ENCODE measurements around the gene LAMA2. TPM values are rescaled to one million over a fixed set of nuclear protein-coding genes. Genes with fewer than 3 reads are reported as not detected.

The LAMA2 gene
- total RNA-seq, 1 donor from 2014 or later, result 1.8 TPM

DNA sequence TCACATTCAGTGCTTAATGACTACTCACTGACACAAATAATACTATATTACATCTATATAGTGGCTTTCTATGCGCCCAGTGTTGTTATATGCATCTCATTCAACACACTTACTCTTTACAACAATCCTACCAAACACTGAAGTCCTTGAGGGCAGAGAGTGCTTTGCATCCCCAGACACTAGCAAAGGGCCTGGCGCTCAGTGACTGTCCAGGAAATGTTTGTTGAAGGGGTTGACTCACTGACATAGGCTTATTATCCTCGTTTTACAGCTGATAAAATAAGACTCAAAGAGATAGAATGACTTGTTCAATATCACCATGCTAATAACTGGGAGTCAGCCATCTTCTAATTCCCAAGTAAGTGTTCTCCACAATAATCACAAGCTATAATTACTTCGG is 663.8 kb downstream of the LAMA2 start:
- Histone ChIP-seq H3K4me3 (ENCODE audit: insufficient read depth, low read depth, low read length) (no peak overlapping the region), H3K4me1 (ENCODE audit: insufficient read depth, low read length) (no peaks in the 10 kb centered on the region), H3K9me3 (ENCODE audit: insufficient read depth, low read depth, low read length) (no peaks in the 10 kb centered on the region), H4K20me1 (ENCODE audit: insufficient read depth, low read length) (no peaks in the 10 kb centered on the region), H3K27me3 (ENCODE audit: insufficient read depth, low read length) (no peaks in the 10 kb centered on the region), H3K79me2 (ENCODE audit: insufficient read depth, low read length) (no peaks in the 10 kb centered on the region), H3K36me3 (ENCODE audit: insufficient read depth, low read length) (no peaks in the 10 kb centered on the region), H3K9ac (ENCODE audit: low read length) (no peak overlapping the region), H2AFZ (ENCODE audit: low read depth, low read length) (no peak overlapping the region), H3K27ac (ENCODE audit: low read depth, low read length) (no peak overlapping the region), H3K4me2 (ENCODE audit: low read length) (no peak overlapping the region)
- H3K36me3 Mint-ChIP-seq (ENCODE audit: low read depth, unreplicated experiment), result peaks cover 16% of the 10 kb centered on the region
- H3K4me1 Mint-ChIP-seq (ENCODE audit: low read depth, unreplicated experiment), result peaks cover 8% of the 10 kb centered on the region
- H3K27ac Mint-ChIP-seq (ENCODE audit: unreplicated experiment), result no peak overlapping the region
- no peaks in the 10 kb centered on the region for H3K9me3 Mint-ChIP-seq (ENCODE audit: unreplicated experiment)
- TF ChIP-seq CTCF (IDR thresholded peaks at IDR 0.05; ENCODE audit: insufficient read depth, low read depth, low read length), result no peak
- TF ChIP-seq EZH2 (IDR thresholded peaks at IDR 0.05; ENCODE audit: insufficient read depth, low read length), result no peak
- FAIRE-seq (no peak), DNase-seq (ENCODE audit: low read depth) (no peak)
- H3K4me3 Mint-ChIP-seq (ENCODE audit: unreplicated experiment), result no peak overlapping the region
- H3K27me3 Mint-ChIP-seq (ENCODE audit: low read depth, unreplicated experiment), result no peaks in the 10 kb centered on the region

- Mint-ChIP-seq H3K27me3 (ENCODE audit: low read depth, unreplicated experiment) (no peaks in the 10 kb centered on the region), H3K4me3 (ENCODE audit: unreplicated experiment) (no peak overlapping the region), H3K4me1 (ENCODE audit: low read depth, unreplicated experiment) (peaks cover 5% of the 10 kb centered on the region), H3K36me3 (ENCODE audit: low read depth, unreplicated experiment) (peaks cover 8% of the 10 kb centered on the region), H3K9me3 (ENCODE audit: unreplicated experiment) (no peaks in the 10 kb centered on the region), H3K27ac (ENCODE audit: unreplicated experiment) (no peak overlapping the region)
- Histone ChIP-seq H3K9ac (ENCODE audit: low read length) (no peak overlapping the region), H3K4me1 (ENCODE audit: insufficient read depth, low read length) (no peaks in the 10 kb centered on the region), H3K36me3 (ENCODE audit: insufficient read depth, low read length) (no peaks in the 10 kb centered on the region), H3K27me3 (ENCODE audit: insufficient read depth, low read length) (no peaks in the 10 kb centered on the region), H3K9me3 (ENCODE audit: insufficient read depth, low read depth, low read length) (no peaks in the 10 kb centered on the region), H4K20me1 (ENCODE audit: insufficient read depth, low read length) (no peaks in the 10 kb centered on the region), H2AFZ (ENCODE audit: low read depth, low read length) (no peak overlapping the region), H3K4me2 (ENCODE audit: low read length) (no peak overlapping the region), H3K79me2 (ENCODE audit: insufficient read depth, low read length) (no peaks in the 10 kb centered on the region), H3K4me3 (ENCODE audit: insufficient read depth, low read depth, low read length) (no peak overlapping the region), H3K27ac (ENCODE audit: low read depth, low read length) (no peak overlapping the region)
- DNase-seq (ENCODE audit: low read depth) (no peak), FAIRE-seq (no peak)
- TF ChIP-seq CTCF (IDR thresholded peaks at IDR 0.05; ENCODE audit: insufficient read depth, low read depth, low read length), result no peak
- TF ChIP-seq EZH2 (IDR thresholded peaks at IDR 0.05; ENCODE audit: insufficient read depth, low read length), result no peak
Observed at GRCh38 chr6:129551486-129551885, 668.5 kb downstream of the LAMA2 start.

DNA sequence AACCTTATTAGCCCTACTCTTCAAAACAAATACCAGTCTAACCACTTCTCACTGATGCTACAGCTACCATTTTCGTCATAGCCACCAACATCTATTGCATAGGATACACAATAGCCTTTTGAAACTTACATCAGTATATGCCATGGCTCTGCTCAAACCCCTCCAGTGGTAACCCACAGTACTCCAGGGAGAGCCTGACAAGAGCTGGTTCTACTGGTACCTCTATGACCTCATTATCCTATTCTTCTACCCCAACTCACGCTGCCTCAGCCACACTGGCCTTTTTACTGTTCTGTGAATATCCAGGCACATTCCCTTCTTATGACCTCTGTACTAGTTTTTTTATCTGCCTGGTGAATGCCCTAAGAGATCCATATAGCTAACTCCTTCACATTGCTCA is 669.5 kb downstream of the LAMA2 start:
- no peaks in the 10 kb centered on the region for H3K27me3 ChIP-seq (ENCODE audit: insufficient read depth, low read length)
- no peak for DNase-seq (ENCODE audit: low read depth)
- H3K9me3 ChIP-seq (ENCODE audit: insufficient read depth, low read depth, low read length), result no peaks in the 10 kb centered on the region
- TF ChIP-seq CTCF (IDR thresholded peaks at IDR 0.05; ENCODE audit: insufficient read depth, low read depth, low read length), result no peak
- TF ChIP-seq EZH2 (IDR thresholded peaks at IDR 0.05; ENCODE audit: insufficient read depth, low read length), result no peak
- Mint-ChIP-seq H3K4me3 (ENCODE audit: unreplicated experiment) (no peak overlapping the region), H3K36me3 (ENCODE audit: low read depth, unreplicated experiment) (peaks cover 9% of the 10 kb centered on the region), H3K27ac (ENCODE audit: unreplicated experiment) (no peak overlapping the region), H3K4me1 (ENCODE audit: low read depth, unreplicated experiment) (peaks cover 3% of the 10 kb centered on the region), H3K27me3 (ENCODE audit: low read depth, unreplicated experiment) (no peaks in the 10 kb centered on the region), H3K9me3 (ENCODE audit: unreplicated experiment) (no peaks in the 10 kb centered on the region)
- no peak overlapping the region for H3K4me2 ChIP-seq (ENCODE audit: low read length)
- H3K36me3 ChIP-seq (ENCODE audit: insufficient read depth, low read length), result no peaks in the 10 kb centered on the region
- no peak overlapping the region for H3K4me3 ChIP-seq (ENCODE audit: insufficient read depth, low read depth, low read length)
- no peak for FAIRE-seq
- H3K9ac ChIP-seq (ENCODE audit: low read length), result no peak overlapping the region
- H2AFZ ChIP-seq (ENCODE audit: low read depth, low read length), result no peak overlapping the region
- no peak overlapping the region for H3K27ac ChIP-seq (ENCODE audit: low read depth, low read length)
- H4K20me1 ChIP-seq (ENCODE audit: insufficient read depth, low read length), result no peaks in the 10 kb centered on the region
- H3K79me2 ChIP-seq (ENCODE audit: insufficient read depth, low read length), result no peaks in the 10 kb centered on the region
- H3K4me1 ChIP-seq (ENCODE audit: insufficient read depth, low read length), result no peaks in the 10 kb centered on the region
